HG03457 (cell line): ENCODE data around the gene ADNP2.

Source experiments
- ATAC-seq: cut with Tn5 transposase; IDR thresholded peaks from one replicate; pipeline ENCODE4 v1.9.1; 2021; ENCODE audit warnings: moderate number of reproducible peaks; ENCODE audit not compliant: unreplicated experiment

ADNP2 gene

GRCh38 chr18:80187956-80188642 lies 79.0 kb downstream of the ADNP2 start:
- ATAC-seq = no peak

- no peak for ATAC-seq
These were observed 79.8 kb downstream of the ADNP2 start for GRCh38 chr18:80188643-80189530.

- ATAC-seq = no peak
These were observed 80.4 kb downstream of the ADNP2 start for GRCh38 chr18:80189531-80189865.
